Activated CD8-positive, alpha-beta memory T cell treated with anti-CD3 and anti-CD28 coated beads for 36 hours (primary cell): ENCODE results near the gene CYB561. TPM values are rescaled to one million over a fixed set of nuclear protein-coding genes. Genes with fewer than 3 reads are reported as not detected.

Source experiments
- CTCF ChIA-PET: fragments of 350-600 bp; sonication (Branson Sonifier 250); formaldehyde crosslinking; loops from one replicate; lab custom pipeline; 2021; ENCODE audit warnings: antibody characterized with exemption; lab: Charles Lee
- POLR2A ChIA-PET: fragments of 350-600 bp; sonication (Branson Sonifier 250); formaldehyde crosslinking; loops from one replicate; lab custom pipeline; 2021; ENCODE audit warnings: antibody characterized with exemption; lab: Charles Lee
- total RNA-seq, 2 experiments: library from RNA; stranded (reverse); gene quantifications; one replicate each; pipeline ENCODE4 v1.2.3, GENCODE V29; 2021

The CYB561 gene
- total RNA-seq, 2 experiments from 2014 or later: 8.6 to 9.9 TPM

- POLR2A ChIA-PET: no interaction called here
- CTCF ChIA-PET: interaction anchor here (0.7 to 2.0 kb wide), 9 partner anchors 13 to 713 kb away, joined by 3 to 11 read pairs (median 4); no protein-coding TSS in a partner anchor
Observed at GRCh38 chr17:63405741-63406261, 40.3 kb downstream of the CYB561 start.

- ChIA-PET CTCF (no interaction called here), POLR2A (no interaction called here)
Observed at GRCh38 chr17:63405020-63405419, 41.1 kb downstream of the CYB561 start.

DNA sequence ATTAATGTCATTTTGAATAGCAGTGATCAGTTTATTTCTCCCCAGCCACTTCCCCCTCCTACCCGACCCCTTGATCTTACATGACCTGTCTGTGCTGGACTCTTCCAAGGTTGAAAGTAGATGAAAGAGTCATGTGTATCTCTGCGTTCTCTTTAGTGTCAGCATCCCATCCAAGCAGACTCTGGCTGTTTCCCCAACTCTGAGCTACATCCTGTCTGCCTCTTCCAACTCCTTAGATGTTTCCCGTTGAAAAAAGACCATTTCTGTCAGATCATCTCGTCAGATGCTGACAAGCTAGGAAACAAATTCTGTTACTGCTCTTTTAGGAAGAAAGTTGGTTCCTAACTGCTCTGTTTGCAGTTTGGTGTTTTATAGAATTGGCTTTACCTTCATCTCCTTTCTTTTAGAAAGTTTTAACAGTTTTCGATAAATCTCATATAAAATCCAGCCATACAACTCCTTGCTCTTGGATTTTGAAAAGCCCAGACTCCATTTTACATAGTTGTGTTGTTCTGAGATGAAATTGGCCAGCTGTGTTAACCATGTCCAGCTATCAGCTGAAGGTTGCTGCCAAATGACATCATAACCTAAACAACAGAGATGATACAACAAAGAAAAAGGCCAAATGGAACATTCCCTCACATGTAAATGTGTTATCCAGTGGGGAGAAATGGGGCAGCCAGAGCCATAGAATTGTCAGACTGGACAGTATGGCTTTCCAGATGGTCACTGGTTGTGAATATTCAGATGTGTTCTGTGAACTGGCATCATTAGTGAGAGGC, 43.5 kb downstream of the CYB561 start:
- ChIA-PET POLR2A (no interaction called here), CTCF (no interaction called here)

DNA sequence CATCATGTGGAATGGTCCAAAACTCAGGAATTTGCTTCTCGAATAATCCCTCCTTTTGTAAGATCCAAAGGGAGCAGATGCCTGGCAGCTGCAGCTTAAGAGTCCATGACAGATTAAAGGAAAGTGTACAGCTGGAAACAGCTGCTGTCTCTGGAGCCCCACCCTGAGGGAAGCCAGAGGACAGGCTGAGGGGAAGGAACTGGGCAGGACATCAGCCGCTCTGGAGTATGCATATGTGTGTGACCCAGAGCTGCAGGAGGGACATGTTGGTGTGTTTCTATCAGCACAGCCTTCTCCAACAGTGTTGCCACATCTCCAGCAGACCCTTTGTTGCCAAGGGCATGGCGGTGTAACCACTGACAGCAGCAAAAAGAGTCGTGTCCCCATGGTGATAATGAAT, 46.2 kb downstream of the CYB561 start:
- ChIA-PET POLR2A (no interaction called here), CTCF (no interaction called here)

DNA sequence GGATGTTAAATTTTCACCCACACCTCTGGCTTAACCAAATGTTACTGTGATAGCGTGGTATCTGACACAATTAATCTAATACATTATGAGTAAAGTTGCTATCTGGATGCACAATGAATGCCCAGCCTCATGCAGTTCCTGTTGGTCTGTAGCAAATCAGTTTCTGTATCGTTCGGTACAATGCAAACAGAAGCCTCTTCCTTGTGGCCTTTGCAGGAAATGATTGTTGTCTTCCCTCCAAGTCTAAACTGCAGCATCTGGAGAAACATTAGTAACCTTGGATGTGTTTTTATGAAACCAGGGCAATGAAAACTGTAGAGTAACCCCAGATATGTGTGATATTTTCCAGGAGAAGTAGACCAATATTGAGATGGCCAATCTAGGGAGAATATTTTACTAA, 46.8 kb downstream of the CYB561 start:
- ChIA-PET CTCF (no interaction called here), POLR2A (no interaction called here)

- POLR2A ChIA-PET: no interaction called here
- CTCF ChIA-PET: interaction anchor here (1.2 kb wide), 1 partner anchor 8 kb away, joined by 3 read pairs; no protein-coding TSS in a partner anchor
Observed at GRCh38 chr17:63398680-63399079, 47.4 kb downstream of the CYB561 start.

DNA sequence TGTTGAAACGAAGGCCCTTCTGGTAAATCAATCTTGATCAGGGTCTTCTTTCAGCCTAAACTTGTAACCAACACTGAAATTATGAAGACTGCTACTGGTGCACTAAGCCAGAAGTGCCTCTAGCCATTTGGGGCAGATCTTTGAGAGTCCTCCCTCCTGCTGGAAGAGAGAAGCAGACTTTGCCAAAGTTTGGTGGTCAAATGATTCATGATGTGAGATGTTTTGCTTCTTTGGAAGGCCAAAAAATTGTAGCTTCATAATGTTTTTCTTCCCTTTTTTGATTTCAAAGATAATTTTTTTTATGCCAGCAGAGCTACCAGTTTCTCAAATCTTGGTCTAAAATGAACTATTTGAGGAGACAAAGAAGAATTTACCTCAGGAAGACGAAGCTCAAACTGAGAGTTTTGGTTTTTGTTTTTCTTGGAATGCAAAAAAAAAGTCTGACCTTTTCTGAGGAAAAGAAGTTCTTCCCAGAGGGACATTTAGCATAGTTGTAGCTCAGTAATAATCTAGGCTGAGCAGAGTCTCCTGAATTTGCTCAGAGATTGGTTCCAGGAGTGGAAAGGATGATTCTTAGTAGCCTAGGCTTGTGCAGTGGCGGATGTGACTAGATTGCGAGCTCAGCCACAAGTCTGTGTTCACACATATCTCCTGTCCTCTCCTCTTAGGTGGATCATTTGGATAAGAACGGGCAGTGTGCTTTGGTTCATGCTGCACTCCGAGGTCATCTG, 50.9 kb downstream of the CYB561 start:
- ChIA-PET POLR2A (no interaction called here), CTCF (no interaction called here)

- POLR2A ChIA-PET: no interaction called here
- CTCF ChIA-PET: no interaction called here
Observed at GRCh38 chr17:63390090-63390489, 56.0 kb downstream of the CYB561 start.

DNA sequence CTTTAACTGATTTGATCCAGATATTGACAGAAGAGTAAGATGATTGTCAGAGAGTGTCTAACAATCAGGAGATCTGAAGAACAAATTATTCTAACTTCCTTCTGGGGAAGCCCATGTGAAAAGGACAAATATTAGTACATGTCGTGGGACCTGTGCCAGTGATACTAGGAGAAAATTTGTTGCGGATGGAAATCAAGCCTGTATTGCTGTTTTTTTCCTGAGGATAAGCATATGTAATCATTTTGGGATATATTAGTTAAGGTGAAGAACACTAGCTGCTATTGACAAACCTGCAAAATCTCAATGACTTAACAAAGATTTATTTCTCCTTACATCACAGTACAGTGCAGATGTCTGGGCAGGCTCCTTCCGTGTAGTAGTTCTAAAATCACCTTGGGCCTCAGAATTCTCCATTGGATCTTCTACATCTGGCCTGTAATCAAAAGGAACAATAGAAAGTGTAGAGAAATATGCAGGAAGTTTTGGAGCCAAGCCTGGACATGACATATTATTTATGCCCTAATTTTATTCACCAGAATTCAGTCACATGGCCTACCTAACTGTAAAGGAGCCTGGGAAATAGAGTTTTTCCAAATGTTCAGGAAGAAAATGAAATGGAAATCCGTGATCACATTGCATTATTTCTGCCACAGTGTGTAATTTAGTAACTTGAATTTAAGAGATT, 58.3 kb downstream of the CYB561 start:
- ChIA-PET POLR2A (no interaction called here), CTCF (no interaction called here)

DNA sequence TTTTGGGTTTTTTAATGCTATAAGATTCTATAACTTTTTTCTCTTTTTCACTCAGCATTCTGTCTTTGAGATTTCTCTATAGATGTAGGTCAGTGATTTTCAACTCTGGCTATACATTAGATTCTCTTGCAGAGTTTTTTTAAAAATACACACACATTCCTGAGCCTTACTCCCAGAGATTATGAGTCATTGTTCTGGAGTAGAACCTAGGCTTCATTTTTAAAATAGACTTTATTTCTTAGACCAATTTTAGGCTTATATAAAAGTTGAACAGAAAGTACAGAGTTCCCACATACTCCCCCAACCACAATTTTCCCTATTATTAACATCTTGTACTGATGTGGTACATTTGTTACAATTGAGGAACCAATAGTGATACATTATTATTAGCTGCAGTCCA, 63.3 kb downstream of the CYB561 start:
- ChIA-PET CTCF (no interaction called here), POLR2A (no interaction called here)

Other genes starting within 250 kb of the CYB561 start
- under 1 TPM; 0.51 to 0.80 TPM for gene ACE, start 30.8 kb upstream of the CYB561 start, total RNA-seq
- not detected for gene KCNH6, start 77.1 kb upstream of the CYB561 start, total RNA-seq
- gene DCAF7, start 104.2 kb upstream of the CYB561 start, total RNA-seq: 100 to 1,000 TPM; 100 to 103 TPM
- gene TACO1, start 154.6 kb upstream of the CYB561 start, total RNA-seq: 10 to 100 TPM; 35.5 to 37.4 TPM
- 10 to 100 TPM; 28.9 to 29.8 TPM for gene MAP3K3, start 176.1 kb upstream of the CYB561 start, total RNA-seq